A673 (cell line): ENCODE data around the gene OR51A2.

ENCODE experiments used
- EZH2 ChIP-seq: fragments of 200-600 bp; sonication (generic); IDR thresholded peaks from 2 replicates; pipeline ENCODE4 v1.6.1; 2017; ENCODE audit warnings: borderline replicate concordance, low read depth, mild to moderate bottlenecking, mixed read lengths, antibody characterized with exemption, low read length; ENCODE audit not compliant: poor library complexity, severe bottlenecking
- TF ChIP-seq, protein P1 (sequence below): fragments of 300-800, 200-600 bp; sonication (generic); conservative IDR thresholded peaks from 2 replicates; pipeline ENCODE4 v1.5.1; 2017; ENCODE audit warnings: low read depth, mild to moderate bottlenecking, antibody characterized with exemption, low read length, moderate library complexity, mixed read lengths

DNA sequence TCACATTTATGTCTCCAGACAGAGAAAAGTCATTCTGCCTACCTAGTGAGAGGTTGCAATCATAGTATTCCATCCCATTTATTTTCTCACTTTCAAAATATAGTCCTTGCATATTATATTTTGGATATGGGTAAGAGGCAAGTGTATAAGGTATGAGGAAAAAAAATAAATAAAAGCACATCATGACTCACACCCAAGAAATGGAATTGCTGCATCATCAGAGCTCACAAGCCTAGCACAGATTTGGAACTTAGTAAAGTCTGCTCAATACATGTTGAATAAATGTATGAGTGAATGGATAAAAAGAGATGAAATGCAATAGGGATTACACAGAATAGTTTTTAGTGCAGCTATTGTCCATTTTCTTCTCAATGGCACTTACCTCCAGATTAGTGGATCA lies 28.9 kb downstream of the OR51A2 start:
- TF ChIP-seq, protein P1, sequence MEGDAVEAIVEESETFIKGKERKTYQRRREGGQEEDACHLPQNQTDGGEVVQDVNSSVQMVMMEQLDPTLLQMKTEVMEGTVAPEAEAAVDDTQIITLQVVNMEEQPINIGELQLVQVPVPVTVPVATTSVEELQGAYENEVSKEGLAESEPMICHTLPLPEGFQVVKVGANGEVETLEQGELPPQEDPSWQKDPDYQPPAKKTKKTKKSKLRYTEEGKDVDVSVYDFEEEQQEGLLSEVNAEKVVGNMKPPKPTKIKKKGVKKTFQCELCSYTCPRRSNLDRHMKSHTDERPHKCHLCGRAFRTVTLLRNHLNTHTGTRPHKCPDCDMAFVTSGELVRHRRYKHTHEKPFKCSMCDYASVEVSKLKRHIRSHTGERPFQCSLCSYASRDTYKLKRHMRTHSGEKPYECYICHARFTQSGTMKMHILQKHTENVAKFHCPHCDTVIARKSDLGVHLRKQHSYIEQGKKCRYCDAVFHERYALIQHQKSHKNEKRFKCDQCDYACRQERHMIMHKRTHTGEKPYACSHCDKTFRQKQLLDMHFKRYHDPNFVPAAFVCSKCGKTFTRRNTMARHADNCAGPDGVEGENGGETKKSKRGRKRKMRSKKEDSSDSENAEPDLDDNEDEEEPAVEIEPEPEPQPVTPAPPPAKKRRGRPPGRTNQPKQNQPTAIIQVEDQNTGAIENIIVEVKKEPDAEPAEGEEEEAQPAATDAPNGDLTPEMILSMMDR: no peak
- no peak for TF ChIP-seq EZH2
